SU-DHL-6 (cell line): ENCODE measurements around the gene CLEC16A.

Source experiments
- CTCF ChIP-seq: fragments of 200-600 bp; sonication (generic); IDR thresholded peaks from one replicate; pipeline ENCODE4 v1.5.1; 2017; ENCODE audit warnings: antibody characterized with exemption, mild to moderate bottlenecking, low read length, moderate library complexity; ENCODE audit not compliant: insufficient read depth, poor library complexity, severe bottlenecking
- EZH2phosphoT487 ChIP-seq: fragments of 200-600 bp; sonication (generic), shearing (Covaris generic); conservative IDR thresholded peaks from 2 replicates; pipeline ENCODE4 v1.6.1; 2018; ENCODE audit warnings: mild to moderate bottlenecking, antibody characterized with exemption, low read length, moderate library complexity, mixed read lengths

GRCh38 chr16:11171448-11171709 lies 227.0 kb downstream of the CLEC16A start:
- TF ChIP-seq CTCF = no peak
- TF ChIP-seq EZH2phosphoT487 = no peak
